ENCODE measurements around the gene PGAP1. TPM values are rescaled to one million over a fixed set of nuclear protein-coding genes. Genes with fewer than 3 reads are reported as not detected.

PGAP1 gene
- total RNA-seq, 1 experiment from 2014 or later: 5.8 TPM

GRCh38 chr2:196853301-196854087 lies 73.0 kb downstream of the PGAP1 start:
- no peaks in the 10 kb centered on the region for H3K36me3 Mint-ChIP-seq (ENCODE audit: insufficient read depth, unreplicated experiment)
- peaks cover 2% of the 10 kb centered on the region for H3K9me3 Mint-ChIP-seq (ENCODE audit: low read depth, unreplicated experiment)
- DNase-seq: no peak
- H3K4me1 Mint-ChIP-seq (ENCODE audit: low read depth, unreplicated experiment): peaks cover 8% of the 10 kb centered on the region
- no TSS peak for BruUV-seq (replicated peaks)
- intact Hi-C loops (cut with micrococcal nuclease; ENCODE audit: unreplicated experiment): loop anchor here (5.0 kb wide), 1 partner anchor 69 kb away; no protein-coding TSS in a partner anchor
- TF ChIP-seq, protein P1, sequence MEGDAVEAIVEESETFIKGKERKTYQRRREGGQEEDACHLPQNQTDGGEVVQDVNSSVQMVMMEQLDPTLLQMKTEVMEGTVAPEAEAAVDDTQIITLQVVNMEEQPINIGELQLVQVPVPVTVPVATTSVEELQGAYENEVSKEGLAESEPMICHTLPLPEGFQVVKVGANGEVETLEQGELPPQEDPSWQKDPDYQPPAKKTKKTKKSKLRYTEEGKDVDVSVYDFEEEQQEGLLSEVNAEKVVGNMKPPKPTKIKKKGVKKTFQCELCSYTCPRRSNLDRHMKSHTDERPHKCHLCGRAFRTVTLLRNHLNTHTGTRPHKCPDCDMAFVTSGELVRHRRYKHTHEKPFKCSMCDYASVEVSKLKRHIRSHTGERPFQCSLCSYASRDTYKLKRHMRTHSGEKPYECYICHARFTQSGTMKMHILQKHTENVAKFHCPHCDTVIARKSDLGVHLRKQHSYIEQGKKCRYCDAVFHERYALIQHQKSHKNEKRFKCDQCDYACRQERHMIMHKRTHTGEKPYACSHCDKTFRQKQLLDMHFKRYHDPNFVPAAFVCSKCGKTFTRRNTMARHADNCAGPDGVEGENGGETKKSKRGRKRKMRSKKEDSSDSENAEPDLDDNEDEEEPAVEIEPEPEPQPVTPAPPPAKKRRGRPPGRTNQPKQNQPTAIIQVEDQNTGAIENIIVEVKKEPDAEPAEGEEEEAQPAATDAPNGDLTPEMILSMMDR (IDR thresholded peaks at IDR 0.05; ENCODE audit: unreplicated experiment): no peak
- CTCF ChIA-PET: no interaction called here
- no peak overlapping the region for H3K4me3 Mint-ChIP-seq (ENCODE audit: low read depth, unreplicated experiment)
- H3K27me3 Mint-ChIP-seq (ENCODE audit: unreplicated experiment): no peaks in the 10 kb centered on the region
- no peak overlapping the region for H3K27ac Mint-ChIP-seq (ENCODE audit: unreplicated experiment)

GRCh38 chr2:196851088-196851487 lies 75.4 kb downstream of the PGAP1 start:
- Mint-ChIP-seq H3K36me3 (ENCODE audit: insufficient read depth, unreplicated experiment) (no peaks in the 10 kb centered on the region), H3K9me3 (ENCODE audit: low read depth, unreplicated experiment) (no peaks in the 10 kb centered on the region), H3K27me3 (ENCODE audit: unreplicated experiment) (no peaks in the 10 kb centered on the region), H3K4me1 (ENCODE audit: low read depth, unreplicated experiment) (peaks cover 8% of the 10 kb centered on the region), H3K27ac (ENCODE audit: unreplicated experiment) (no peak overlapping the region), H3K4me3 (ENCODE audit: low read depth, unreplicated experiment) (no peak overlapping the region)
- CTCF ChIA-PET: no interaction called here
- BruUV-seq (replicated peaks): no TSS peak
- TF ChIP-seq, protein P1 (IDR thresholded peaks at IDR 0.05; ENCODE audit: unreplicated experiment): no peak
- intact Hi-C loops (cut with micrococcal nuclease; ENCODE audit: unreplicated experiment): loop anchor here (5.0 kb wide), 1 partner anchor 71 kb away; no protein-coding TSS in a partner anchor
- DNase-seq: no peak

DNA sequence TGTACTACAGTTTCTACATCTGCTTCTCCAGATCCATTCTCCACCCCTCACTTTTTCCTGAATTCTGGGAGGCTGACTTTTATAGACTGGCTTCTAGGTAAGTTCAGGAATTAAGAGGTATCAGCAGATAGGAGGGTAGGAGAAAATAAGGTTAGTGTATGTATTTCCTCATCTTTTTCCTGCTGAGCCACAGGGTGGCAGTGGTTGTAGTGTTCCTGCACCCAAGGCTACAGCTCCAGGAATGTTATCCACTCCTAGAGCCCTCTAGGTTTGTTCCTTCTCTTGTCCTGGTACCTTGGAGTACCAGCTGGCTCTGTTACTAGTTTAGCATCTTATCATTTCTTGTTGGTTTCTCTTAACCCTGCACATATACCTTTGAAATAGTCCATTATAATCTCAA lies 76.6 kb downstream of the PGAP1 start:
- peak; percentile 42 for DNase-seq
- TF ChIP-seq, protein P1 (IDR thresholded peaks at IDR 0.05; ENCODE audit: unreplicated experiment): no peak
- Mint-ChIP-seq H3K9me3 (ENCODE audit: low read depth, unreplicated experiment) (no peaks in the 10 kb centered on the region), H3K27me3 (ENCODE audit: unreplicated experiment) (no peaks in the 10 kb centered on the region), H3K36me3 (ENCODE audit: insufficient read depth, unreplicated experiment) (no peaks in the 10 kb centered on the region), H3K4me3 (ENCODE audit: low read depth, unreplicated experiment) (no peak overlapping the region), H3K27ac (ENCODE audit: unreplicated experiment) (no peak overlapping the region), H3K4me1 (ENCODE audit: low read depth, unreplicated experiment) (peaks cover 8% of the 10 kb centered on the region)
- CTCF ChIA-PET: interaction anchor here (0.6 kb wide), 1 partner anchor 501 kb away, joined by 4 read pairs; no protein-coding TSS in a partner anchor
- BruUV-seq (replicated peaks): no TSS peak
- intact Hi-C loops (cut with micrococcal nuclease; ENCODE audit: unreplicated experiment): loop anchor here (1.0 to 5.0 kb wide), 2 partner anchors 72 to 528 kb away; no protein-coding TSS in a partner anchor

GRCh38 chr2:196846295-196846694 lies 80.2 kb downstream of the PGAP1 start:
- Mint-ChIP-seq H3K4me3 (ENCODE audit: low read depth, unreplicated experiment) (no peak overlapping the region), H3K27ac (ENCODE audit: unreplicated experiment) (no peak overlapping the region), H3K9me3 (ENCODE audit: low read depth, unreplicated experiment) (no peaks in the 10 kb centered on the region), H3K4me1 (ENCODE audit: low read depth, unreplicated experiment) (no peaks in the 10 kb centered on the region), H3K27me3 (ENCODE audit: unreplicated experiment) (no peaks in the 10 kb centered on the region), H3K36me3 (ENCODE audit: insufficient read depth, unreplicated experiment) (no peaks in the 10 kb centered on the region)
- TF ChIP-seq, protein P1 (IDR thresholded peaks at IDR 0.05; ENCODE audit: unreplicated experiment): no peak
- CTCF ChIA-PET: no interaction called here
- no TSS peak for BruUV-seq (replicated peaks)
- DNase-seq: no peak
- intact Hi-C loops (cut with micrococcal nuclease; ENCODE audit: unreplicated experiment): no loop called here

Measured in Calu3 (cell line).